ENCODE measurements around the gene PDAP1. TPM values are rescaled to one million over a fixed set of nuclear protein-coding genes. Genes with fewer than 3 reads are reported as not detected.

PDAP1 gene
- total and polyA plus RNA-seq, 2 of the 4 experiments (the other 2 are of a cell fraction) = 40.3 to 193 TPM

GRCh38 chr7:99422625-99423024 is 14.2 kb upstream of the PDAP1 start:
- Histone ChIP-seq H4K8ac (ENCODE audit: low read depth in 2 of 2, low read length in 2 of 2) (no peak overlapping the region), H3K27ac (ENCODE audit: insufficient read depth, low read length) (no peak overlapping the region), H3K9me1 (ENCODE audit: insufficient read depth, low read length) (no peaks in the 10 kb centered on the region), H3K18ac (ENCODE audit: low read depth, low read length) (no peak overlapping the region), H3K4me2 (ENCODE audit: low read depth, low read length) (no peak overlapping the region), H3K23ac (ENCODE audit: low read depth, low read length) (no peak overlapping the region), H2BK20ac (ENCODE audit: low read depth, low read length) (no peak overlapping the region), H3K4me1 (ENCODE audit: control insufficient read depth, insufficient read depth, low read length) (no peaks in the 10 kb centered on the region), H2AK9ac (replicated peaks; ENCODE audit: low read depth, low read length, poor library complexity) (no peak overlapping the region), H2AFZ (replicated peaks; ENCODE audit: low read length, poor library complexity) (no peak overlapping the region), H4K5ac (ENCODE audit: low read depth, low read length) (no peak overlapping the region), H3K36me3 (ENCODE audit: control insufficient read depth, insufficient read depth, low read length) (peaks cover 59% of the 10 kb centered on the region), H2BK120ac (ENCODE audit: low read depth, low read length) (no peak overlapping the region), H3K9ac (ENCODE audit: low read depth, low read length) (no peak overlapping the region), H3K79me1 (ENCODE audit: low read depth in 1 of 2, low read length in 2 of 2) (peaks cover 0 to 9% of the 10 kb centered on the region in 2 experiments), H3K56ac (ENCODE audit: extremely low read depth, insufficient read depth, low read length) (no peak overlapping the region), H4K91ac (ENCODE audit: insufficient read depth, low read depth, low read length) (no peak overlapping the region), H2BK5ac (ENCODE audit: low read depth, low read length, poor library complexity, severe bottlenecking) (no peak overlapping the region), H2BK15ac (ENCODE audit: low read depth, low read length) (no peak overlapping the region), H4K20me1 (ENCODE audit: insufficient read depth, low read length) (peaks cover 11% of the 10 kb centered on the region), H3K4me3 (ENCODE audit: insufficient read depth, low read depth, low read length) (no peak overlapping the region), H3K14ac (replicated peaks; ENCODE audit: low read depth, low read length) (no peak overlapping the region), H3K4ac (ENCODE audit: low read depth, low read length) (no peak overlapping the region), H3K27me3 (ENCODE audit: control insufficient read depth, insufficient read depth, low read length) (no peaks in the 10 kb centered on the region), H3K9me3 (ENCODE audit: control insufficient read depth, insufficient read depth, low read length) (no peaks in the 10 kb centered on the region), H2AK5ac (ENCODE audit: low read depth, low read length) (no peak overlapping the region)
- no TSS peak for BruUV-seq (replicated peaks)
- DNase-seq = no peak
- intact Hi-C loops (cut with micrococcal nuclease) = no loop called here
- ChIA-PET POLR2A (ENCODE audit: unreplicated experiment) (no interaction called here), CTCF (no interaction called here)
- dilution Hi-C loops (cut with HindIII; ENCODE audit: low sequenced_read_pairs, unreplicated experiment) = no loop called here
- in situ Hi-C loops (cut with MboI; ENCODE audit: low sequenced_read_pairs) = no loop called here
- no peak for TF ChIP-seq BHLHE40 (IDR thresholded peaks at IDR 0.05; ENCODE audit: low read depth, low read length)
- no peak for TF ChIP-seq MAZ (IDR thresholded peaks at IDR 0.05; ENCODE audit: borderline replicate concordance, low read depth, low read length)
- no peak for TF ChIP-seq RFX5 (IDR thresholded peaks at IDR 0.05; ENCODE audit: low read depth, low read length)
- TF ChIP-seq USF2 (IDR thresholded peaks at IDR 0.05; ENCODE audit: low read depth, low read length) = no peak
- TF ChIP-seq MAFK (IDR thresholded peaks at IDR 0.05; ENCODE audit: low read depth, low read length) = no peak
- TF ChIP-seq CHD1 (IDR thresholded peaks at IDR 0.05; ENCODE audit: low read depth, low read length) = no peak
- ATAC-seq (ENCODE audit: low read depth) = no peak
- WGBS, 2 experiments (ENCODE audit: extremely low coverage in 2 of 2, insufficient read length in 1 of 2) = no CpG with 5 or more reads among the region's 5 CpGs

Measured in IMR-90 (cell line).